GM19455 (cell line): ENCODE measurements around the gene C19orf25.
"Not testable (repeated sequence)": the region's sequence is repeated elsewhere in the genome, so short reads cannot be mapped to it uniquely, and the experiment has no call there.

Source experiments
- ATAC-seq: cut with Tn5 transposase; IDR thresholded peaks from one replicate; pipeline ENCODE4 v1.9.1; 2021; ENCODE audit not compliant: unreplicated experiment

C19orf25 gene

DNA sequence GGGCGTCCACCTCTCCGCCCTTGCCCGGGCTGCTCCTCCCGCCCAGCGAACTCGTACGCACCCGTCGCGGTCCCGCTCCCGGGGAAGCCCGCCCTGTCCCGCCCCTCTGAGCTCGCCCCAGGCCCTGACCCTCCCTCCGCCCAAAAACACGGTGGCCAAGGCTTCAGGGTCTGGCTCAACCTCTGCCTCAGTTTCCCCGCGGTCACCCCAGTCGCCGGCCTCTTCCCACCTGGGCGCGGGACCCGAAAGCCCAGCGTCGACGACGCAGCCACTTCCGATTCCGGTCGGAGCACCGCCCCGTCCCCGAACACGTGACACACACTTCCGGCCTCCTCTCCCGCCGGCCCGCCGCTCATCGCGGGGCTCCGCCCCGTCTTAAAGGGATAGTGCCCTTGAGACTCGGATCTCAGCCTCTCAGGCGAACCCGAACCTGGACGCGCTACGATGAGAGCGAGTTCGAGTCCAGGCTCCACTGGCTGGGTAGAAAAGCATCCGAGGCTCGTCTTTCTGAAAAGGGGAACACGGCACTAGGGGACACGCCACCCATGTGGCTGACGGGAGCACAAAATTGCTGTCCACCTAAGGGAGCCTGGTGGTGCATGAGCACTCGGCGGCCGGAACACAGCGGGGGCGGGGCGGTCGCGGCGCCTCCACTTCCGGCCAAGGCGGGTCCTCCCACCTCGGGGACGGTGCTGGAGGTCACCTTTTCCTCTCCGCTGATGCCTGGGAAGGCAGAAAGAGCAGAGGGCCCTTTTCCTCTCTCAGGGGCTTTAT is at the start of gene C19orf25:
TSS of gene C19orf25 (minus strand) at position 282 of the 774 bp plus-strand sequence. CDS start 312 bp downstream, outside the sequence.
- peak; percentile 86 for ATAC-seq

DNA sequence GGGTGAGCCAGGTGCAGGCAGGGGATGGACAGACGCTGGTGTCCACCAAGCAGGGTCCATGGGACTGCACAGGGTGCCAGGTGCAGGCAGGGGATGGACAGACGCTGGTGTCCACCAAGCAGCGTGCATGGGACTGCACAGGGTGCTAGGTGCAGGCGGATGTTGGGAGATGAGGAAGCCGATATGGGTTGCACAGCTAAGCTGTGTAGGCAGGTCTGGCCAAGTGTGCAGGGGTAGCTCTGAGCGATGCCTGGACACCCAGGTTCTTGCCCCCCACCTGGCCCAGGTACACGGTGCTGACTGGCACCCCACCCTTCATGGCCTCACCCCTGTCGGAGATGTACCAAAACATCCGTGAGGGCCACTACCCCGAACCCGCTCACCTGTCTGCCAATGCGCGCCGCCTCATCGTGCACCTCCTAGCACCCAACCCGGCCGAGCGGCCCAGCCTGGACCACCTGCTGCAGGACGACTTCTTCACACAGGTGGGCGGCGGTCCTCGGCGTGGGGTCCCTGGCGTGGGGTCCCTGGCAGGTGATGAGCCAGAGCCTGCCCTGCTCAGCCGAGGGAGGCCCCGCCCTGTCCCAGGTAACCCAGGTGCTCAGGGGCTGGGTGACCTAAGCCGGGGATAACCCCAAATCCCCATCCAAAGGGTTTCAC is 48.8 kb upstream of the C19orf25 start:
- no peak for ATAC-seq

DNA sequence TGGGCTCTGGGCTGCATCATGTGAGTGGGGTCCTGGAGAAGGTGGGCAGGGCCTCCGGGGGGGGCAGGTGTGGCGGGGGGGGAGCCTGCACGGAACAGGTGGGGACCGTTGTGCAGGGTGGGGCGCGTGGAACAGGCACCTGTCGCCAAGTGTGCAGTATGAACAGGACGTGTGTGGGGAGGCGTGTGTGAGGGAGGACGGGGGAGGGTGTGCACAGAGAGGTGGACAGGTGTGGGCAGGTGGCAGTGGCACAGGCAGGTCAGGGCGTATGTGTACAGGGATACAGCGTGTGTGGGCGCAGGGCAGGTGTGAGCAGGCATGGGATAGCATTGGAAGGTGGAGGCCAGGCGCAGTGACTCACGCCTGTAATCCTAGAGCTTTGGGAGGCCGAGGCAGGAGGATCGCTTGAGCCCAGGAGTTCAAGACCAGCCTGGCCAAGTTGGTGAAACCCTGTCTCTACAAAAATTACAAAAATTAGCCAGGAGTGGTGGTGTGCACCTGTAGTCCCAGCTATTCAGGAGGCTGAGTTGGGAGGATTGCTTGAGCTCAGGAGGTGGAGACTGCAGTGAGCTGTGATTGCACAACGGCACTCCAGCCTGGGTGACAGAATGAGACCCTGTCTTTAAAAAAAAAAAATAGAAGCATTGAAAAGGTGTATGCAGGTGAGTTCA is 48.1 kb upstream of the C19orf25 start:
- ATAC-seq: no peak

DNA sequence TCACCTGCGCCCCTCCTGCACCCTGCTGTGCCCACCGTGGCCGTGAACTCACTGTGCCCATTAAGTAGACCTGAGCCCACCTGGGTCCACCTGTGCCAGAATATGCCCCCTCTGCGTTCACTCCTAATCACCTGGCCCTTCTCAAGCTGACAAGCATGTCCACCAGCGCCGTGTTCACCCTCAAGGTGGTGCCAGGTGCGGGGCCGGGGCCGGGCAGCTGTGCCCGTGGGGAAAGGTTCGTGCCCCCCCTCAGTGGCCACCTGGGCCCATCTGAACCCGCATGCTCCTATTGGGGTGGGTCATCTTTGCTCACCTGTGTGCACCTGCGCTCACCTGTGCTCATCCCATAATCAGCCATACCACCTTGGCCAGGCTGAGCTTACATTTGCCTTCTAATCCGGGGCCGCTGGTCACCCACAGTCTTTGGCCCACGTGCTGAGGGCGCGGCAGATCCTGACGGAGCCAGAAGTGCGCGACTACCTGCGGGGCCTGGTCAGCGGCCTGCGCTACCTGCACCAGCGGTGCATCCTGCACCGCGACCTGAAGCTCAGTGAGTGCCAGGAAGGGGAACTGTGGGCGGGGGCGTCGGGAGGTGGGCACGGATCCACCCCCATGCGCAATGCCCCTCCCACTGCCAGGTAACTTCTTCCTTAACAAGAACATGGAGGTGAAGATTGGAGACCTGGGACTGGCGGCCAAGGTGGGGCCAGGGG is 47.2 kb upstream of the C19orf25 start:
- no peak for ATAC-seq

DNA sequence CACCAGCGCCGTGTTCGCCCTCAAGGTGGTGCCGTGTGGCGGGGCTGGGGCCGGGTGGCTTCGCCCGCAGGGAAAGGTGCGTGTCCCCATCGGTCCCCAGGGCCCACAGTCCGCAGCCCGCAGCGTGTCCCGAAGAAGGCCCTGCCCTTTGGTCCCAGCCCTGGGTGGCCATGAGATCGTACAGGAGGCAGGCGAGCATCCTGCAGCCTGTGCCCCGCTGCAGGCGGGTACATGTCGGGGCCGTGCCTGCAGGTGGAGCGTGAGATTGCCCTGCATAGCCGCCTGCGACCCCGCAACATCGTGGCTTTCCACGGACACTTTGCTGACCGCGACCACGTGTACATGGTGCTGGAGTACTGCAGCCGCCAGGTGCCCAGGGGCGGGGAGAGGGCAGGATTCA is 46.3 kb upstream of the C19orf25 start:
- ATAC-seq: no peak

DNA sequence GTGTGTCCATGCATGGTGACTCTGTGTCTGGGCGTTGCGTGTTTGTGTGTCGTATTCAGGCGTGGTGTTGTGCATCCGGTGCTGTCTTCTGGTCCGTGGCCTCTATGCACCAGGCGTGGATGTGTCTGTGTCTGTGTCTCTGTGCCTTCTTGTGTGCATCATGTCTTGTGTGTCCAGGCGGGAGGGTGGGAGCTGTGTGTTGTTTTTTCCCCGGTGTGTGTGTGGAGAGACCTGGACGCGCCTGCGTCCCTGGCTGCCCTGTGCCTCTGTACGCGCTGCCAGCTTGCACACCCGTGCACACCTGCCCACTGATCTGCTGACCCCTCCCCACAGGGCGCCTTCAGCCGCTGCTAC is 45.9 kb upstream of the C19orf25 start:
- no peak for ATAC-seq

DNA sequence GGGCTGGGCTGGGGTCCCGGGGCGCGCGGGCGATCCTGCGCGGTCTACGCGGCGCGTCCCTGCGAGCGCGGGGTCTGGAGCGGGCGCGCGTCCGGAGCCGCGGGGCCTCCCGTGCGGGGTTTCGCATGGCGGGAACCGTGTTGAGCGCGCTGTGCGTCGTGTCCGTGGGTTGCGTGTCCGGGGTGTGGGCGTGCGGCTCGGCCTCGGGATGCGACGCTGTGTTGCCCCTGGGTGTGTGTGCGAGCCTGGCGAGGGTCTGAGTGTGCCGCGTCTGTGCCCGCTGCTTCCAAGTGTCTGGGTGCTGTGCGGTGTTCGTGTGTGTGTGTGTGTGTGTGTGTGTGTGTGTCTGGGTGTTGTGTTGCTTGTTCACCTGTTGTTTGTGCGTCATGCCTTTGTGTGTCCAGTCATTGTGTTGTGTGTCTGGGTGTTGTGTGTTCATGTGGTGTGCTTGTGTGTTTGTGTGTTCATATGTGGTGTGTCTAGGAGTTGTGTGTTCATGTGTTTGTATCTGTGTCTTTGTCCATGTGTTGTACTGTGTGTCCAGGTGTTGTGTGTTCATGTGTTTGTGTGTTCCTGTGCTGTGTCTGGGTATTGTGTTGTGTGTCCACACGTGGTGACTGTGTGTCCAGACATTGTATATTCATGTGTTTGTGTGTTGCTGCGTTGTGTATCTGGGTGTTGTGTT is 45.4 kb upstream of the C19orf25 start:
- ATAC-seq: no peak

DNA sequence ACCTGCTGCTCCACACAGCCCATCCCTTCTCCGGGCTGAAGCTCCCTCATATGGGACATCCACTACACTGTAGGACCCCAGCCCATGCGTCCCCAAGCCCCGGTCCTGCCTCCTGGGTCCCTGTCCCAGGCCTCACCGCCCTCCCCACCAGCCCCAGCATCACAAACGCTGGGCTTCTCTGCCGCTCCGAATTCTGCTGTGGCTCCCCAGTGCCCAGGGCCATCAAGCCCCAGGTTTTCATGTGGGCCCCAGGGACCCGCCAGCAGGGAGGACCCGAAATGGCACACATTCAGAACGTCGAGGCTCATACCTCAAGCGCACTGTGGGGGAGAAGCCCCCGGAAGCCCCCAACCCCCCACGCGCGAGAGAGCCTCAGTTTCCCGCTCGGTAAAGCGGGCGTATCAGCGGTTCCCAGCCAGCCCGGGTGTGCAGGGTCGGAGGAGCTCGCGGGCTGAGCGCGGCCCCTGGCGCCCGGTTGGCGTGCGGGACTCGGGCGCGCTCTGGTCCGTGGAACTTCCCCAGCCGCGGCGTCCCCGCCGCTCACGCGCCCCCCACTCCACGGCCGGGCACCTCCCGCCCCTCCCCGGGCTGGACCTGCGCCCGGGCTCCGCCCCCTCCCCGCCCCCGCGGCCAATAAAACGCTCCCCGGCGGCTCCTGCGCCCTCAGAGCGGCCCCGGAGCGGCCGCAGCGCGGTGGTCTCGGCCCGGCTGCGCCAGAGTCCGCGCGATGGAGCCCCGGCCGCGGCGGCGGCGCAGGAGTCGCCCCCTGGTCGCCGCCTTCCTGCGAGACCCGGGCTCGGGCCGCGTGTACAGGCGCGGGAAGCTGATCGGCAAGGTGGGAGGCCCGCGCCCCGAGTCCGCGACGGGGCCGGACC is 44.6 kb upstream of the C19orf25 start, which contains the start of gene PLK5:
TSS of gene PLK5 (plus strand) at position 666 of the 875 bp plus-strand sequence. CDS start 2,920 bp downstream, outside the sequence.
- no peak for ATAC-seq

DNA sequence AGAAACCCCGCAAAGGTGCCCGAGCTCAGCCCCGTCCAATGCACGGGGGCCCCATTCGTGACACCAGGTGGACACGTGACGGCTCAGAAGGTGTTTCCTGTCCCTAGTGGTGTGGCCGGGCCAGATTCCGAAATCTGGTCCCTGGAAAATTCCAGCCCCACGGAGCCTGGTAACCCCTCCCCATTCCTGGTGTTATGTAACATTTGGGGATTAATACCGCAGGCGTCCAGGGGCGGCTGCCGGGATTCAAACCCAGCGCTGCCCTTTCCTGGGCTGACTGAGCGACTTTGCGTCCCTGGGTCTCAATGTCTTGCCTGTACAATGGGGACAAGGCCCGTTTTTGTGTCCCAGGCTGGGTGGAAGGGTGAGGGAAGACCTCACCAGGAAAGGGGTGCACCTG is 43.8 kb upstream of the C19orf25 start:
- ATAC-seq: no peak

DNA sequence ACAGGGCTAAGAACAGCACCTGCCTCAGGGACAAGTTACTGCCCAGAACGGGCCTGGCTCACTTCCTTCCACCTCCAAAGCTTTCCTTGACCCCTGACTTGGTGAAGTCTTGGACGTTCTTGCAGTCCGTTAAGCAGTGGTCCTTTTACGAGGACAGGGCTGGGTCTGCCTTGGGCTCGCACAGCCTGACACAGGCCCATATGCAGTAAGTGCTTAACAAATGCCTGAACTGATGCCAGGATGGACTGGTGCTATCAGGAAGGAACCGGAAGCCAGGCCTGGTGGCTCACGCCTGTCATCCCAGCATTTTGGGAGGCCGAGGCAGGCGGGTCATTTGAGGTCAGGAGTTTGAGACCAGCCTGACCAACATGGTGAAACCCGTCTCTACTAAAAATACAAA is 43.0 kb upstream of the C19orf25 start:
- ATAC-seq: no peak

DNA sequence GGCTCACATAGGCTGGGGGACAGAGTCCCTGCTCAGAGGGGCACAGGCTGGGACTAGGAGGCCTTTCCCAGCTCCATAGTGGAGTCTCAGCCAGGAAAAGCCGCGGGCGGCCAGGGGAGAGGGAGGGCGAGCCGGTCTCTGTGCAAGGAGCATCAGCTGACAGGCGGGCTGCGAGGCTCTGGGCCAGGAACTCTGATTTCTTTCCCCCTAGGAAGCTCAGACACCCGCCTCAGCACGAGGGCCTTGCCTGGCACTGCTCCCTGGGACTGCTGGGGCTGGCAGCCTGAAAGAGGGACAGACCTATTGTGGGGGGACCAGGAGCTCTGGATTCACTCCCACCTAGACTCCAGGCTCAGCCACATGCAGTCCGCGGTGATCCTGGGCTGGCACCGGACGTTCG is 42.6 kb upstream of the C19orf25 start:
- ATAC-seq: no peak

DNA sequence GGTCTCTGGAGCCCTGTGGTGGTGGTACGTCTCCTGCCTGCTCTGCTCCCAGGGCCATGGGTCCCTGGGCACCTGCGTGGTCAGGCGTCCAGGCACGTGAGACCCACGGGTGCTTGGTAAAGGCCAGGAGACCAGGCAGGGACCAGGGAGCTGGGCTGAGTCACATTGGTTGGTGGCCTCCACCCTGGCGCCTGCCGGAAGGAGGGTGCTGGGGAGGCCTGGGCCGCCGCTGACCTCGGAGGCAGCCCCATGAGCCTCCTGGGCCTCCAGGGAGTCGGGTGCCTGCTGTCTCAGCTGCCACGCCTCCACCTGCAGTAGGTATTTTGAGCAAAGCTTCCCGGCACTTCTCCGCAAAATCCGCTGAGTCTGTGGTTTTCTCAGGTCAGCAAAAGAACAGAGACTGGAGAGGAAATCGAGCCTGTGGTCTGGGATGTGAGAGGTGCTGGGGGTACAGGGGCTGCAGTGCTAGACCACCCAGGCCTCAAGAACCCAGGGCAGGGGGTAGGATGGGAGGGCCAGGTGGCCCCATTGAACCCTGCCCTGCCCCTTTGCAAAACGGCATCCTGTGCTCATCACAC is 41.3 kb upstream of the C19orf25 start:
- ATAC-seq: no peak

DNA sequence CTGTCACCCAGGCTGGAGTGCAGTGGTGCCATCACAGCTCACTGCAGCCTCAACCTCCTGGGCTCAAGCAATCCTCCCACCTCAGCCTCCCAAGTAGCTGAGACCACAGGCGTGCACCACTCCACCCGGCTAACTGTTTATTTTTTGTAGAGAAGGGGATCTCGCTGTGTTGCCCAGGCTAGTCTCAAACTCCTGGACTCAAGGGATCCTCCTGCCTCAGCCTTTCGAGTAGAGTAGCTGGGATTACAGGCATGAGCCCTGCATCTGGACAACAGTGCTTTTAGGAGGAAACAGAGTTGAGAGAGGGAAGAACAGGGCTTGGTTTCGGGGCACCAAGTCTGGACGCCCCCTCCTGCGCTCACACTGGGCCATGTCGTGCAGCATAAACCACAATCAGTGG is 40.8 kb upstream of the C19orf25 start:
- not testable (repeated sequence) for ATAC-seq

DNA sequence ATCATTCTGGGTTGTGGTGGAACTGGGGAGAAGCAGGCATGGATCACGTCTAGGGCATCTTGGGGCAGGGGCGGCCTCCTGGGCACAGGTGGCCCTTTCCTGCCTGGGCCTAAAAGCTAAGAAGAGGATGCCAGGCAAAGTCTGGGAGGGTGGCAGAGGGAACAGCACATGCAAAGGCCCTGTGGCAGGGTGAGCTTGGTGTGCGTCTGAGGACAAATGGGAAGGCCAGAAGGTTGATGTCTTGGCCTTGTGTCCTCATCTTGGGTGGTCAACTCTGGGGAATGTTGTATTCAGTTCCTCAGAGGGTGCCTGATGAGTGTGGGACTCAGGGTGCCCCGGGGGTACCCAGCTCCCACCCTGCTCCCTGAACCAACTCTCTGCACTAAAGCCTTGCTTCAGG is 39.5 kb upstream of the C19orf25 start:
- no peak for ATAC-seq

DNA sequence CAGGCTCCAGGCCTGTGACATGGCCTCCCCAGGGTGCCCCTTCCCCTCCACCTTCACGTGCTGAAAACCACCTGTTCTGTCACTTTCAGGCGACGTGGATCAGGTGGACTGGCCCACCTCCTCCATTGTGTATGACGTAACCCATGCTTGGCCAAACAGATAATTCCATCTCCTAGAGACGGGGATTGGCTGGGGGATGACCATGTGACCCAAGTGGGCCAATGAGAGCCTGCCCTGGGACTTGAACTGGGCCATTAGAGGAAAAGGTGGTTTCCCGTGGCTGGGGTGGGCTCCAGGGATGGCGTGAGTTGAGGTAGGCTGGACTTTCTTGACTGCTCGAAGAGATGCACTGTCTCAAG is 37.4 kb upstream of the C19orf25 start:
- ATAC-seq: no peak

DNA sequence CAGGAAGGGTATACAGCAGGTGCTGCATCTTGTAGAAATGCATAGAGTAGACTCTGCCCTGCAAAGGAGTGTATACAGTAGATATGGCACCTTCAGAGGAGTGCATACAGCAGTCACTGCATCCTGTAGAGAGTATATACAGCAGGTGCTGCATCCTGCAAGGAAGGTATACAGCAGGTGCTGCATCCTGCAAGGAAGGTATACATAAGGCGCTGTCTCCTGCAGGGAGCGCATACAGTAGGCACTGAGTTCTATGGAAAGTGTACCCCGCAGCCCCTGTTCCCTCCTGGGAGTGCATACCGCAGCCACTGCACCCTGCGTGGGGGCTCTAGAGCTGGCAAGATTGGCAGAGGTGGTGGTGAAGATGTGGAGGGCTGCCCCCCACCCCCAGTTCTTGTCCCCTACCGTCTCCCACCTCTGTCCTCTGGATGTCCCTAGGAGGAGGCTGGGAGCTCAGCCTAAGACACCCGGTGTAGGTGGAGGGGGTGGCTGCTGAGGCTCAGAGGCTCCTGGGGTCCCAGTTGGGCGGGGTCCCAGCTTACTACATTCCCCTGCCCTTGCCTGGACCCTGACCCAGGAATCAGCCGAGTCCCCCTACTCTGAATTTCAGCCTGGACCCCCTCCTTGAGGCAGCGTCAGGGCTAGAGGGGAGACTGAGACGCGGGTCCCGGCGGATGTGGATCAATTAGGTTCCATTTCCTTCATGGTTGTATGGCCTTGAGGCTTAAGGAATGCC is 36.1 kb upstream of the C19orf25 start:
- no peak for ATAC-seq

DNA sequence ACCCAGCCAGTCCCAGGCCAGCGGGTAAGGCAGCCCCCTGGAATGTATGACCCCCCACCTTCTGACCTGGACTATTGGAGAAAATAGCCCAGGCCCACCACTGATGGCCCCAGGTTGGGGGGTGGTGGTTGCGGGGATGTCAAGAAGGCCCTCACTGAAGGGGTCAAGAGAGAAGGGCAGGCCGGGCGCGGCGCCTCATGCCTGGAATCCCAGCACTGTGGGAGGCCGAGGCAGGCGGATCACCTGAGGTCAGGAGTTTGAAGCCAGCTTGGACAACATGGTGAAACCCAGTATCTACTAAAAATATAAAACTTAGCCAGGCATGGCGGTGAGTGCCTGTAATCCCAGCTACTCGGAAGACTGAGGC is 35.3 kb upstream of the C19orf25 start:
- no peak for ATAC-seq

DNA sequence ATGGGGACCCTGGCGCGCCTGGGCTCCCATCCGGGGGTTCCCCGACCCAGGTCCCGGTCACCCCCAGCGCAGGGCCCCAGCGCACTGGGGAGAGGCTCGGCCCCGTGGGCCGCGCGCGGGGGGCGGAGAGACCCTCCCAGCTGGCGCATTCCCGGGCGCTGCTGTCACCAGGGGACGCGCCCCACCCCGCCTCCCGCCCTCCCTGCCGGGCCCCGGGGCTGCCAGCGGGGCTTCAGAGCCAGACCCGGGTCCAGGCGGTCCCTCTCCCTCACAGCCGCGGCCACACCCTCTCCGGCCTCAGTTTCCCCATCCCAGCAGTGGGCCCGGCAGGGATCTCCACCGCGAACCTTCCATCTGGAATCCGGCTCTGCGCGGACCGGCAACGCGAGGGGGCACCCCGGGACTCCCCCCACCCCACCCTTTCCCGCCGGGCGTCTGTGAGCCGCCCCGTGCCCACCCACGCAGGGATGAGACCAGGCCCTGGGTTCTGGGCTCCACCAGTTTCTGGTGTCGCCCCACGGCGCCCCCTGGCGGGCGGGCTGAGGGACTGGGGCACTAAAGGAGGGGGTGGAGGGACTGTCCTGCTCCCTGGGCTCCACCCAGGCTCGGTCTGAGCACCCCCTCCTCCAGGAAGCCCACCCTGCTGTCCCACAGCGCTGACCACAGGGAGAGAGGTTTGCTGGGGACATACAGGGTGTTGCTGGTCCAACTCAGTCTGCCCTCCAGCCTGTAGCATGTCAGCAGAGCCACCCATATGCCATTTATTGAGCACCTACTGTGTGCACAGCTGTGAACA is 34.7 kb upstream of the C19orf25 start:
- no peak for ATAC-seq
